ENCODE measurements around the gene SLX9.
"Not testable (repeated sequence)": the region's sequence is repeated elsewhere in the genome, so short reads cannot be mapped to it uniquely, and the experiment has no call there.

The SLX9 gene

GRCh38 chr21:44902268-44903049 lies 37.4 kb upstream of the SLX9 start:
- no peak for DNase-seq

GRCh38 chr21:44903050-44903685 lies 36.7 kb upstream of the SLX9 start:
- DNase-seq = no peak

GRCh38 chr21:44903689-44904088 lies 36.1 kb upstream of the SLX9 start:
- DNase-seq = no peak

GRCh38 chr21:44904141-44904923 lies 35.5 kb upstream of the SLX9 start:
- no peak for DNase-seq

GRCh38 chr21:44905016-44905727 lies 34.7 kb upstream of the SLX9 start:
- DNase-seq = no peak

GRCh38 chr21:44905728-44906090 lies 34.1 kb upstream of the SLX9 start:
- DNase-seq = no peak

GRCh38 chr21:44907225-44907965 lies 32.4 kb upstream of the SLX9 start:
- DNase-seq = no peak

- DNase-seq = no peak
These were observed 31.6 kb upstream of the SLX9 start for GRCh38 chr21:44907966-44908895.

- no peak for DNase-seq
These were observed 30.9 kb upstream of the SLX9 start for GRCh38 chr21:44908908-44909307.

GRCh38 chr21:44909719-44910118 lies 30.1 kb upstream of the SLX9 start:
- DNase-seq = no peak

- no peak for DNase-seq
These were observed 29.4 kb upstream of the SLX9 start for GRCh38 chr21:44910229-44911067.

- DNase-seq = no peak
These were observed 28.8 kb upstream of the SLX9 start for GRCh38 chr21:44911068-44911383.

GRCh38 chr21:44911384-44912157 lies 28.3 kb upstream of the SLX9 start:
- no peak for DNase-seq

GRCh38 chr21:44912158-44912473 lies 27.7 kb upstream of the SLX9 start:
- no peak for DNase-seq

GRCh38 chr21:44912506-44913412 lies 27.1 kb upstream of the SLX9 start:
- DNase-seq = not testable (repeated sequence)

GRCh38 chr21:44913425-44914175 lies 26.2 kb upstream of the SLX9 start:
- no peak for DNase-seq

GRCh38 chr21:44914176-44914874 lies 25.5 kb upstream of the SLX9 start:
- no peak for DNase-seq

All from fibroblast of skin of abdomen (primary cell).